Left renal cortex interstitium (tissue), 4 donors: ENCODE data around the gene SCRT2. TPM values are rescaled to one million over a fixed set of nuclear protein-coding genes. Genes with fewer than 3 reads are reported as not detected.
"Not testable (repeated sequence)": the region's sequence is repeated elsewhere in the genome, so short reads cannot be mapped to it uniquely, and the experiment has no call there.

ENCODE experiments used
- DNase-seq, 4 donors: peaks; one replicate each; pipeline ENCODE4 v3.0.0-alpha.2; 2013; ENCODE audit warnings: low read depth in 4 of 4, low spot score in 2 of 4, missing footprints in 1 of 4
- polyA plus RNA-seq, 4 donors: library from polyadenylated mRNA; unstranded; fragments of 120-200 nt; gene quantifications; one replicate each; pipeline ENCODE4 v1.2.1, GENCODE V29; 2013; ENCODE audit not compliant: insufficient read length in 4 of 4

SCRT2 gene
- under 1 TPM in 3 of 4 donors, not detected in 1; 0.07 to 0.17 (median 0.08) TPM for polyA plus RNA-seq

GRCh38 chr20:675453-676314 is at the start of gene SCRT2:
Gene SCRT2, minus strand, starts transcription at chr20:675802. Its CDS starts 201 bp downstream, at chr20:675601.
- DNase-seq: peak in 3 of 4 donors; percentile 46 to 78 (median 75)

GRCh38 chr20:724797-725196 is 49.2 kb upstream of the SCRT2 start:
- DNase-seq: not testable (repeated sequence)

- DNase-seq: no peak
Measured at GRCh38 chr20:723756-724155, 48.2 kb upstream of the SCRT2 start.

GRCh38 chr20:722822-723644 is 47.4 kb upstream of the SCRT2 start:
- DNase-seq: no peak

- DNase-seq: no peak
Measured at GRCh38 chr20:721876-722275, 46.3 kb upstream of the SCRT2 start.

GRCh38 chr20:719816-720215 is 44.2 kb upstream of the SCRT2 start:
- DNase-seq: no peak

GRCh38 chr20:719068-719467 is 43.5 kb upstream of the SCRT2 start:
- no peak for DNase-seq

GRCh38 chr20:717832-718231 is 42.2 kb upstream of the SCRT2 start:
- no peak for DNase-seq

- no peak for DNase-seq
Measured at GRCh38 chr20:717271-717670, 41.7 kb upstream of the SCRT2 start.

- DNase-seq: no peak
Measured at GRCh38 chr20:714453-714852, 38.9 kb upstream of the SCRT2 start.

GRCh38 chr20:711576-711975 is 36.0 kb upstream of the SCRT2 start:
- no peak for DNase-seq

GRCh38 chr20:710780-711450 is 35.3 kb upstream of the SCRT2 start:
- no peak for DNase-seq

- no peak for DNase-seq
Measured at GRCh38 chr20:709991-710779, 34.6 kb upstream of the SCRT2 start.

GRCh38 chr20:709423-709822 is 33.8 kb upstream of the SCRT2 start:
- DNase-seq: no peak

GRCh38 chr20:708956-709355 is 33.4 kb upstream of the SCRT2 start:
- DNase-seq: no peak

- no peak for DNase-seq
Measured at GRCh38 chr20:707451-708110, 32.0 kb upstream of the SCRT2 start.

GRCh38 chr20:706366-706885 is 30.8 kb upstream of the SCRT2 start:
- DNase-seq: no peak

- no peak for DNase-seq
Measured at GRCh38 chr20:704726-705125, 29.1 kb upstream of the SCRT2 start.

GRCh38 chr20:703426-703825 is 27.8 kb upstream of the SCRT2 start:
- DNase-seq: no peak
